Right lobe of liver (tissue), 4 donors: ENCODE measurements around the gene SEPSECS.

Experiments used
- CTCF ChIP-seq, 4 donors: fragments of 200-600 bp in 3 of 4; fragments of 450-650 bp in 1 of 4; IDR thresholded peaks; one replicate each; pipeline versions ENCODE4 v1.5.1 to v1.8.0; 2016 to 2022; ENCODE audit warnings: antibody characterized with exemption in 4 of 4, mild to moderate bottlenecking in 2 of 4
- POLR2A ChIP-seq: fragments of 450-650 bp; IDR thresholded peaks from one replicate; pipeline ENCODE4 v1.6.1; 2017; ENCODE audit warnings: antibody characterized with exemption, mild to moderate bottlenecking
- donor health status: DM: no; HTN: no; CAD: no.
- donor health status: DM: no; HTN: no; CAD: no.
- donor health status: DM: no; HTN: yes; CAD: no.

GRCh38 chr4:25158817-25159216 is 1.4 kb downstream of the SEPSECS start:
- TF ChIP-seq CTCF (IDR thresholded peaks at IDR 0.05), result no peak
- TF ChIP-seq POLR2A, result no peak
